Caco-2 (cell line): ENCODE results near the gene SORD. TPM values are rescaled to one million over a fixed set of nuclear protein-coding genes. Genes with fewer than 3 reads are reported as not detected.

Experiments
- BruUV-seq: library from RNA; stranded (reverse); fragments of 400-500 nt; replicated peaks from 2 replicates; lab custom pipeline; 2021; lab: Mats Ljungman, UMichigan
- CTCF ChIA-PET: fragments of 300-600 bp; sonication (Branson Sonifier 250); formaldehyde crosslinking; loops from one replicate; lab custom pipeline; 2022; ENCODE audit warnings: antibody characterized with exemption; lab: Charles Lee
- POLR2A ChIA-PET: fragments of 300-600 bp; sonication (Branson Sonifier 250); formaldehyde crosslinking; loops from one replicate; lab custom pipeline; 2022; ENCODE audit warnings: antibody characterized with exemption; lab: Charles Lee
- DNase-seq, 2 experiments: peaks; one replicate each; pipeline versions ENCODE4 v3.0.0 to v3.0.0-alpha.2; 2020 to 2022
- H3K27me3 ChIP-seq: replicated peaks from 2 replicates; pipeline ENCODE4 v1.6.0; 2011; ENCODE audit warnings: low read length; ENCODE audit not compliant: control insufficient read depth, insufficient read depth
- H3K36me3 ChIP-seq: 2 replicates; pipeline ENCODE4 v1.5.1; 2011; ENCODE audit warnings: low read length; ENCODE audit not compliant: control insufficient read depth, insufficient read depth
- H3K4me1 ChIP-seq: fragments of 250-450 bp; sonication (Bioruptor Pico); 2 replicates; pipeline ENCODE4 v1.5.1; 2020; ENCODE audit warnings: mild to moderate bottlenecking
- H3K4me3 ChIP-seq: 2 replicates; pipeline ENCODE4 v1.5.1; 2011; ENCODE audit warnings: low read depth, mild to moderate bottlenecking, control low read depth, low read length
- H3K9me3 ChIP-seq: fragments of 250-450 bp; sonication (Bioruptor Pico); 2 replicates; pipeline ENCODE4 v1.5.1; 2020; ENCODE audit warnings: mild to moderate bottlenecking, moderate library complexity
- H3K27ac Mint-ChIP-seq: one replicate; pipeline ENCODE4 v1.8.0; 2022; ENCODE audit warnings: mixed read lengths; ENCODE audit not compliant: unreplicated experiment
- H3K27me3 Mint-ChIP-seq: one replicate; pipeline ENCODE4 v1.8.0; 2022; ENCODE audit warnings: mixed read lengths; ENCODE audit not compliant: insufficient read depth, unreplicated experiment
- H3K36me3 Mint-ChIP-seq: one replicate; pipeline ENCODE4 v1.8.0; 2022; ENCODE audit warnings: mild to moderate bottlenecking, mixed read lengths; ENCODE audit not compliant: insufficient read depth, unreplicated experiment
- H3K4me1 Mint-ChIP-seq: one replicate; pipeline ENCODE4 v1.8.0; 2022; ENCODE audit warnings: low read depth, mixed read lengths; ENCODE audit not compliant: unreplicated experiment
- H3K4me3 Mint-ChIP-seq: one replicate; pipeline ENCODE4 v1.8.0; 2022; ENCODE audit warnings: mild to moderate bottlenecking, moderate library complexity, mixed read lengths; ENCODE audit not compliant: unreplicated experiment
- H3K9me3 Mint-ChIP-seq: one replicate; pipeline ENCODE4 v1.8.0; 2022; ENCODE audit warnings: mixed read lengths; ENCODE audit not compliant: unreplicated experiment
- CTCF ChIP-seq, 2 experiments: fragments of 200-600 bp in 1 of 2; IDR thresholded peaks; 1 replicate in 1 of 2; 2 replicates in 1 of 2; pipeline versions ENCODE4 v1.5.1 to v1.8.0; 2011 to 2022; ENCODE audit warnings: antibody characterized with exemption in 1 of 2, control low read depth in 1 of 2, inconsistent platforms in 1 of 2, low read depth in 1 of 2, low read length in 1 of 2, mild to moderate bottlenecking in 1 of 2, moderate library complexity in 1 of 2; ENCODE audit not compliant: insufficient read depth in 1 of 2, severe bottlenecking in 1 of 2, unreplicated experiment in 1 of 2
- intact Hi-C: fragments of 100-400 bp; cut with micrococcal nuclease; formaldehyde crosslinking; loops from one replicate; pipeline ENCODE4 v1.10.0; 2022; ENCODE audit not compliant: unreplicated experiment
- total RNA-seq: library from RNA; stranded (reverse); gene quantifications from 2 replicates; pipeline ENCODE4 v1.2.3, GENCODE V29; 2022

SORD gene
- total RNA-seq, 1 experiment from 2014 or later, result 79.7 TPM

DNA sequence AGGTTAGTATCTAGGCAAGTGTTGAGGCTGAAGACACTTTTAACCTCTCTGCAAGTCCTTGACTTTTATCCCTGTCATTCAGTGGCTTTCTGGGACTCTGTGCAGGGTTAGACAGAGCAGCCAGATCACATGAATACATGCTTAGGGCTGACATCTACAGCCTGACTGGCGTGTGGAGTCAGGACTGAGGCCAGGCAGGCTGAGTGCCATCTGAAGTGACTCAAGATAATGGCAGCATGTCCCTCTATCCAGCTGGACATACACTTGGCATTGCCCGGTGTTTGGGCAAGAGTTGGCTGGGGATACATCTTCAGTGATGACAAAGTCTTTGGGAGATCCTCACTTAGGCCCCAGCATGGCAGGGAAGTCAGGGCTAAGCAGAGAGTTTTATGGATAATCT lies 68.6 kb downstream of the SORD start:
- Histone ChIP-seq H3K27me3 (no peaks in the 10 kb centered on the region), H3K4me3 (no peak overlapping the region), H3K9me3 (no peaks in the 10 kb centered on the region), H3K36me3 (no peaks in the 10 kb centered on the region), H3K4me1 (peaks cover 41% of the 10 kb centered on the region)
- DNase-seq, result no peak
- no peaks in the 10 kb centered on the region for H3K9me3 Mint-ChIP-seq
- peak overlapping the region; percentile 59 for H3K27ac Mint-ChIP-seq
- POLR2A ChIA-PET, result no interaction called here
- BruUV-seq, result TSS peak; percentile 86
- intact Hi-C loops, result no loop called here
- H3K27me3 Mint-ChIP-seq, result no peaks in the 10 kb centered on the region
- H3K4me3 Mint-ChIP-seq, result no peak overlapping the region
- no peaks in the 10 kb centered on the region for H3K36me3 Mint-ChIP-seq
- H3K4me1 Mint-ChIP-seq, result peaks cover 21% of the 10 kb centered on the region
- TF ChIP-seq CTCF (IDR thresholded peaks at IDR 0.05; ENCODE audit: insufficient read depth in 1 of 2, low read depth in 1 of 2, low read length in 1 of 2, severe bottlenecking in 1 of 2, unreplicated experiment in 1 of 2), result no peak
- CTCF ChIA-PET, result interaction anchor here (2.4 kb wide), 1 partner anchor 26 kb away, joined by 11 read pairs; no protein-coding TSS in a partner anchor

DNA sequence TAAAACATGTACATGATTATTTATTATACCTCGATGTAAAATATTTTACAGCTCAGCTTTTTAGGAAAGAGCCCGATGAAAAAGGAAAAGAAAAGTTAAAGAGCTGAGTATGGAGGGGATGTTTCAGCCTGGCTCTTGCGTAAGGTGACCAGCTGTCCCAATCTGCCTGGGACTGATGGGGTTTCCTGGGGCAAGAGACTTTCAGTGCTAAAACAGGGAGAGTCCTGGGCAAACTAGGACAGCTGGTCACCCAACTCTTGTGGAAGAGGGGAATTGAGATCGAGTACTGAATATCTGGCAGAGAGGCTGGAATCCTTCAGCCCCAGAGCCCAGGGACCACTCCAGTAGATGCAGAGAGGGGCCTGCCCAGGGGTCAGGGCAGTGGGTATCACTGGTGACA lies 70.0 kb downstream of the SORD start:
- no TSS peak for BruUV-seq
- no peaks in the 10 kb centered on the region for H3K36me3 ChIP-seq
- no peak for TF ChIP-seq CTCF (IDR thresholded peaks at IDR 0.05; ENCODE audit: insufficient read depth in 1 of 2, low read depth in 1 of 2, low read length in 1 of 2, severe bottlenecking in 1 of 2, unreplicated experiment in 1 of 2)
- CTCF ChIA-PET, result interaction anchor here (2.4 kb wide), 1 partner anchor 25 kb away, joined by 11 read pairs; no protein-coding TSS in a partner anchor
- no peak overlapping the region for H3K27ac Mint-ChIP-seq
- intact Hi-C loops, result no loop called here
- H3K27me3 ChIP-seq, result no peaks in the 10 kb centered on the region
- H3K27me3 Mint-ChIP-seq, result no peaks in the 10 kb centered on the region
- H3K4me1 ChIP-seq, result peaks cover 35% of the 10 kb centered on the region
- POLR2A ChIA-PET, result no interaction called here
- no peaks in the 10 kb centered on the region for H3K9me3 Mint-ChIP-seq
- H3K4me3 ChIP-seq, result no peak overlapping the region
- H3K4me1 Mint-ChIP-seq, result peaks cover 21% of the 10 kb centered on the region
- DNase-seq, result no peak
- H3K9me3 ChIP-seq, result no peaks in the 10 kb centered on the region
- no peaks in the 10 kb centered on the region for H3K36me3 Mint-ChIP-seq
- H3K4me3 Mint-ChIP-seq, result no peak overlapping the region

DNA sequence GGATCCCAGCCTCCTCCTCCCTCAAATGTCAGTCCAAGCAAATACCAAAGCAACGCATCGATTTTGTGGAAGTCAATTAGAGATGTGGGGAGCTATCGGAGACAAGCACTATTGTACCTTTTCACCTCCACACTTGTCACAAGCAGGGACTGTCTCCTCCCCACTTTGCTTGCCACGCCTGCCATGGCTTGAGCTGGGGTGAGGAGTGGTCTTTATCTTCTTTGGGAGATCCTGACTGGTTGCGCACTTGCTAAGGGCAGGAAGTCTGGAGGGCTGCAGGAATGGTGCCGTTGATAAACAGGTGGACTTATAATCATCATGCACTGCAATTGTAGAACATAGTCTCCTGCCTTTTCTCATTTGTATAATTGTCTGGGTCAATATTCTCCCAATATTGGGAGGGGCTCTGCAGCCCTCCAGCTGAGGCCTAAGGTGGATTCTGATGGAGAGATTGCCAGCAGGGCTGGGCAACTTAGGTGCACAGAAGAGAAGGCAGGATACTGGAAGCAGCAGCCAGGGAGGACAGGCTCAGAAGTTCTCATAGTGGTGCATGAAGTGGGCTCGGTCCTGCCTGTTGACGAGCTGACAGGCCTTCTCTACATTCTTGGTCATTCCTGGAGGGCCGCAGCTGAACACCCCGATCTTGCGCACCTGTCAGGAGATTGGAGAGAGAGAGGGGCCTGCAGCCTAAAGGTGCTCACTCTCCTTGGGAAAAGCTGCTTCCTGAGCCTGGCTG lies 70.8 kb downstream of the SORD start:
- CTCF ChIA-PET, result interaction anchor here (0.8 kb wide), 1 partner anchor 25 kb away, joined by 3 read pairs; no protein-coding TSS in a partner anchor
- H3K27me3 ChIP-seq, result no peaks in the 10 kb centered on the region
- H3K4me3 ChIP-seq, result no peak overlapping the region
- TF ChIP-seq CTCF (IDR thresholded peaks at IDR 0.05; ENCODE audit: insufficient read depth in 1 of 2, low read depth in 1 of 2, low read length in 1 of 2, severe bottlenecking in 1 of 2, unreplicated experiment in 1 of 2), result no peak
- BruUV-seq, result no TSS peak
- Mint-ChIP-seq H3K4me1 (peaks cover 21% of the 10 kb centered on the region), H3K27ac (no peak overlapping the region), H3K9me3 (no peaks in the 10 kb centered on the region), H3K27me3 (no peaks in the 10 kb centered on the region), H3K36me3 (no peaks in the 10 kb centered on the region), H3K4me3 (no peak overlapping the region)
- no peak for DNase-seq
- intact Hi-C loops, result no loop called here
- no peaks in the 10 kb centered on the region for H3K36me3 ChIP-seq
- H3K9me3 ChIP-seq, result no peaks in the 10 kb centered on the region
- POLR2A ChIA-PET, result no interaction called here
- H3K4me1 ChIP-seq, result peaks cover 30% of the 10 kb centered on the region
